Measurements from ENCODE around the gene RASL11A.

DNA sequence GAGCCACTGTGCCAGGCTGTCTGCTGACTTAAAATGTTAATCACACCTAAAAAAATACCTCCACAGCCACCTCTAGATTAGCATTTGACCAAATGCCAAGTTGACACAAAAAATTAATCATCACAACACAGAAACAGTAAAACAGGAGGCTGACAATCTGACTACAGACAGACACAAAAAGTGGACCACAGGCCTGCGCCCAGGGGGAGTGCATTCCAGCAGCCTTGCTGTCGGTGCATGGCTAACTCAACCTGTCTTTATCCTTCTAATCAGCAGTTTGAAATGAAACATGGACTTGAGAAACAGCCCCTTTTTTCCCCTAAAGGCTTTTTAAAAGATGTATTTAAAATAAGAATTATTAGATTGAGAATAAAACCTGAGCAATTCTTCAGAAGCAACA, 34.0 kb downstream of the RASL11A start:
- no peak for TF ChIP-seq EZH2 (IDR thresholded peaks at IDR 0.05; ENCODE audit: low read depth)
- TF ChIP-seq, protein P1, sequence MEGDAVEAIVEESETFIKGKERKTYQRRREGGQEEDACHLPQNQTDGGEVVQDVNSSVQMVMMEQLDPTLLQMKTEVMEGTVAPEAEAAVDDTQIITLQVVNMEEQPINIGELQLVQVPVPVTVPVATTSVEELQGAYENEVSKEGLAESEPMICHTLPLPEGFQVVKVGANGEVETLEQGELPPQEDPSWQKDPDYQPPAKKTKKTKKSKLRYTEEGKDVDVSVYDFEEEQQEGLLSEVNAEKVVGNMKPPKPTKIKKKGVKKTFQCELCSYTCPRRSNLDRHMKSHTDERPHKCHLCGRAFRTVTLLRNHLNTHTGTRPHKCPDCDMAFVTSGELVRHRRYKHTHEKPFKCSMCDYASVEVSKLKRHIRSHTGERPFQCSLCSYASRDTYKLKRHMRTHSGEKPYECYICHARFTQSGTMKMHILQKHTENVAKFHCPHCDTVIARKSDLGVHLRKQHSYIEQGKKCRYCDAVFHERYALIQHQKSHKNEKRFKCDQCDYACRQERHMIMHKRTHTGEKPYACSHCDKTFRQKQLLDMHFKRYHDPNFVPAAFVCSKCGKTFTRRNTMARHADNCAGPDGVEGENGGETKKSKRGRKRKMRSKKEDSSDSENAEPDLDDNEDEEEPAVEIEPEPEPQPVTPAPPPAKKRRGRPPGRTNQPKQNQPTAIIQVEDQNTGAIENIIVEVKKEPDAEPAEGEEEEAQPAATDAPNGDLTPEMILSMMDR (conservative IDR thresholded peaks at IDR 0.05): no peak

Data from PC-9 (cell line).